ENCODE results near the gene GPR75.
"Not testable (repeated sequence)": the region's sequence is repeated elsewhere in the genome, so short reads cannot be mapped to it uniquely, and the experiment has no call there.

The GPR75 gene

GRCh38 chr2:53852532-53852931 is 7.2 kb downstream of the GPR75 start:
- DNase-seq (ENCODE audit: low read depth in 3 of 3) = no peak

GRCh38 chr2:53851052-53851757 is 8.6 kb downstream of the GPR75 start:
- DNase-seq (ENCODE audit: low read depth in 3 of 3) = not testable (repeated sequence)

- DNase-seq (ENCODE audit: low read depth in 3 of 3) = no peak
Observed at GRCh38 chr2:53848062-53848461, 11.7 kb downstream of the GPR75 start.

- DNase-seq (ENCODE audit: low read depth in 3 of 3) = no peak
Observed at GRCh38 chr2:53843595-53843994, 16.2 kb downstream of the GPR75 start.

- DNase-seq (ENCODE audit: low read depth in 3 of 3) = no peak
Observed at GRCh38 chr2:53842891-53843290, 16.9 kb downstream of the GPR75 start.

GRCh38 chr2:53841651-53842050 is 18.1 kb downstream of the GPR75 start:
- not testable (repeated sequence) for DNase-seq (ENCODE audit: low read depth in 3 of 3)

GRCh38 chr2:53840580-53840979 is 19.2 kb downstream of the GPR75 start:
- no peak for DNase-seq (ENCODE audit: low read depth in 3 of 3)

GRCh38 chr2:53829980-53830290 is 29.8 kb downstream of the GPR75 start:
- DNase-seq (ENCODE audit: low read depth in 3 of 3) = not testable (repeated sequence)

- DNase-seq (ENCODE audit: low read depth in 3 of 3) = no peak
Observed at GRCh38 chr2:53829273-53829979, 30.3 kb downstream of the GPR75 start.

GRCh38 chr2:53828331-53828730 is 31.4 kb downstream of the GPR75 start:
- no peak for DNase-seq (ENCODE audit: low read depth in 3 of 3)

GRCh38 chr2:53827398-53828175 is 32.2 kb downstream of the GPR75 start:
- DNase-seq (ENCODE audit: low read depth in 3 of 3) = no peak

GRCh38 chr2:53826587-53827397 is 33.0 kb downstream of the GPR75 start:
- no peak for DNase-seq (ENCODE audit: low read depth in 3 of 3)

GRCh38 chr2:53826030-53826410 is 33.7 kb downstream of the GPR75 start:
- DNase-seq (ENCODE audit: low read depth in 3 of 3) = no peak

GRCh38 chr2:53823639-53824038 is 36.1 kb downstream of the GPR75 start:
- not testable (repeated sequence) for DNase-seq (ENCODE audit: low read depth in 3 of 3)

GRCh38 chr2:53821810-53822209 is 38.0 kb downstream of the GPR75 start:
- no peak for DNase-seq (ENCODE audit: low read depth in 3 of 3)

- no peak for DNase-seq (ENCODE audit: low read depth in 3 of 3)
Observed at GRCh38 chr2:53820711-53821110, 39.1 kb downstream of the GPR75 start.

- DNase-seq (ENCODE audit: low read depth in 3 of 3) = no peak
Observed at GRCh38 chr2:53820048-53820447, 39.7 kb downstream of the GPR75 start.

GRCh38 chr2:53819634-53820033 is 40.1 kb downstream of the GPR75 start:
- no peak for DNase-seq (ENCODE audit: low read depth in 3 of 3)

GRCh38 chr2:53818854-53819435 is 40.8 kb downstream of the GPR75 start:
- no peak for DNase-seq (ENCODE audit: low read depth in 3 of 3)

GRCh38 chr2:53813151-53813550 is 46.6 kb downstream of the GPR75 start:
- DNase-seq (ENCODE audit: low read depth in 3 of 3) = no peak

GRCh38 chr2:53811601-53812000 is 48.2 kb downstream of the GPR75 start:
- no peak for DNase-seq (ENCODE audit: low read depth in 3 of 3)

Measured in stimulated activated CD4-positive, alpha-beta T cell treated with anti-CD3 and anti-CD28 coated beads, TNF-alpha, amount 100 ng/mL, for 48 hours (primary cell).